22Rv1 (cell line): ENCODE measurements around the gene NCLN.

Source experiments
- CTCF ChIP-seq: fragments of 450-650 bp; IDR thresholded peaks from 2 replicates; pipeline ENCODE4 v1.5.1; 2017; ENCODE audit warnings: mild to moderate bottlenecking
- ZFX ChIP-seq: fragments of 450-650 bp; IDR thresholded peaks from 2 replicates; pipeline ENCODE4 v1.6.1; 2017; ENCODE audit warnings: antibody characterized with exemption, borderline replicate concordance

GRCh38 chr19:3162418-3163229 lies 23.1 kb upstream of the NCLN start:
- TF ChIP-seq CTCF (no peak), ZFX (no peak)
